ENCODE data around the gene GPR132. TPM values are rescaled to one million over a fixed set of nuclear protein-coding genes. Genes with fewer than 3 reads are reported as not detected.
"Not testable (repeated sequence)": the region's sequence is repeated elsewhere in the genome, so short reads cannot be mapped to it uniquely, and the experiment has no call there.

Gene GPR132
- total RNA-seq, 4 donors from 2014 or later, result 0.20 to 11.6 (median 2.1) TPM

DNA sequence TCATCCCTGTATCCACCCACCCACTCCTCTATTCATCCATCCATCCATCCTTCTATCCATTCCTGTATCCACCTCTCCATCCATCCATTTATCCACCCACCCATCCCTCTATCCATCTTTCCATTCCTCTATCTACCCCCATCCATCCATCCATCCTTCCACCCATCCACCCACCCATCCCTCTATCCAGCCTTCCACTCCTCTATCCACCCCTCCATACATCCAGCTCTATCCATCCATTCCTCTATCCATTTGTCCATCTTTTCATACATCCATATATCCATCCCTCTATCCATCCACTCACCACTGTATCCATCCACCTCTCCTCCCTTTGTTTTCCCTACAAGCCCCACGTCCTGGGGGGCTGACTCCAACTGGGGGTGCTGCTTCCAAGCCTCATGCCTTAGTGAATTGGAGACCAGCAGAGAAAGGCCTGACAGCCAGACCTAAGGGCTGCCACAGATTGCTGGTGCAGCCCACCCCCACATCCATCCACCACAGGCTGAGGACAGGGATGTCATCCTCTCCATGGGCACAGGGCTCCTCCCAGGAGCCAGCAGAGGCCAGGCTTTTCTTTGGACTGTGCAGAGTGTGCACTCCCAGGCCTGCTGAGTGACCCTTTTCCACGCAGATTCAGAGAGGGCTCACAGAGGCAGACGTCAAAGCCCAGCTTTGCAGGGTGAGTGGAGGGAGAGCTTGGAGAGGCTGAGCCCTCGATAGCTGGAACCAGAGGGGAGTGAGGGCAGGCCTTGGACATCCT, 18.9 kb upstream of the GPR132 start:
- WGBS, 2 donors (ENCODE audit: low coverage in 1 of 2), result 55% methylated on average over 4 of the region's 4 CpGs; no CpG with 5 or more reads in 1 of the 2 donors
- TF ChIP-seq EP300 (IDR thresholded peaks at IDR 0.05; ENCODE audit: low read depth) (no peak), POLR2AphosphoS5 (IDR thresholded peaks at IDR 0.05) (no peak), POLR2A (IDR thresholded peaks at IDR 0.05) (no peak)
- TF ChIP-seq, protein P1, sequence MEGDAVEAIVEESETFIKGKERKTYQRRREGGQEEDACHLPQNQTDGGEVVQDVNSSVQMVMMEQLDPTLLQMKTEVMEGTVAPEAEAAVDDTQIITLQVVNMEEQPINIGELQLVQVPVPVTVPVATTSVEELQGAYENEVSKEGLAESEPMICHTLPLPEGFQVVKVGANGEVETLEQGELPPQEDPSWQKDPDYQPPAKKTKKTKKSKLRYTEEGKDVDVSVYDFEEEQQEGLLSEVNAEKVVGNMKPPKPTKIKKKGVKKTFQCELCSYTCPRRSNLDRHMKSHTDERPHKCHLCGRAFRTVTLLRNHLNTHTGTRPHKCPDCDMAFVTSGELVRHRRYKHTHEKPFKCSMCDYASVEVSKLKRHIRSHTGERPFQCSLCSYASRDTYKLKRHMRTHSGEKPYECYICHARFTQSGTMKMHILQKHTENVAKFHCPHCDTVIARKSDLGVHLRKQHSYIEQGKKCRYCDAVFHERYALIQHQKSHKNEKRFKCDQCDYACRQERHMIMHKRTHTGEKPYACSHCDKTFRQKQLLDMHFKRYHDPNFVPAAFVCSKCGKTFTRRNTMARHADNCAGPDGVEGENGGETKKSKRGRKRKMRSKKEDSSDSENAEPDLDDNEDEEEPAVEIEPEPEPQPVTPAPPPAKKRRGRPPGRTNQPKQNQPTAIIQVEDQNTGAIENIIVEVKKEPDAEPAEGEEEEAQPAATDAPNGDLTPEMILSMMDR (IDR thresholded peaks at IDR 0.05), result no peak
- in situ Hi-C loops (cut with MboI; ENCODE audit: low pct_ligation_motif_present in 1 of 4, low pct_unique_long_range_greater_than_20kb in 1 of 4, low sequenced_read_pairs in 3 of 4) (loop anchor here in 1 of 4 donors (25.0 kb wide), 1 partner anchor 203 kb away; no protein-coding TSS in a partner anchor), intact Hi-C loops (cut with DNase I; ENCODE audit: low total_unique reads) (no loop called here)
- H3K36me3 ChIP-seq, result no peaks in the 10 kb centered on the region
- no peaks in the 10 kb centered on the region for H3K9me3 ChIP-seq
- H3K27ac ChIP-seq, result no peak overlapping the region
- peaks cover 5 to 28% (median 24%) of the 10 kb centered on the region in 4 donors for H3K4me1 ChIP-seq
- H3K27me3 ChIP-seq, result peaks cover 14% of the 10 kb centered on the region
- no peak overlapping the region for H3K4me3 ChIP-seq
- no peak for DNase-seq

DNA sequence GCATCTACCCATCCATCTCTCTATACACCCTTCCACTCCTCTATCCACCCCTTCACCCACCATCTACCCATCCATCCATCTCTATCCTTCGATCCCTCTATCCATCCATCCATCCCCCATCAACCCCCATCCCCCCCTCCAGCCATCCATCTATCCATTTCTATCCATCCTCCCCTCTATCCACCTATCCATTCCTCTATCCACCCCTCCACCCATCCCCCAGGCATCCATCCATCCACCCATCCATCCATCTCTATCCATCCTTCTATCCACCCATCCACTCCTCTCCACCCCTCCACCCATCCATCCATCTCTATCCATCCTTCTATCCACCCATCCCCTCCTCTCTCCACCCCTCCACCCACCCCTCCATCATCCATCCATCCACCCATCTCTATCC, 17.5 kb upstream of the GPR132 start:
- Histone ChIP-seq H3K27me3 (peaks cover 8% of the 10 kb centered on the region), H3K9me3 (no peaks in the 10 kb centered on the region), H3K4me1 (peaks cover 1 to 14% (median 13%) of the 10 kb centered on the region in 4 donors), H3K27ac (no peak overlapping the region), H3K4me3 (no peak overlapping the region), H3K36me3 (no peaks in the 10 kb centered on the region)
- in situ Hi-C loops (cut with MboI; ENCODE audit: low pct_ligation_motif_present in 1 of 4, low pct_unique_long_range_greater_than_20kb in 1 of 4, low sequenced_read_pairs in 3 of 4), result loop anchor here in 1 of 4 donors (25.0 kb wide), 1 partner anchor 205 kb away; no protein-coding TSS in a partner anchor
- intact Hi-C loops (cut with DNase I; ENCODE audit: low total_unique reads), result no loop called here
- WGBS, 2 donors (ENCODE audit: low coverage in 1 of 2), result 94 to 100% methylated on average over 1 of the region's 1 CpG
- TF ChIP-seq POLR2A (IDR thresholded peaks at IDR 0.05), result no peak
- TF ChIP-seq EP300 (IDR thresholded peaks at IDR 0.05; ENCODE audit: low read depth), result no peak
- no peak for TF ChIP-seq POLR2AphosphoS5 (IDR thresholded peaks at IDR 0.05)
- TF ChIP-seq, protein P1 (IDR thresholded peaks at IDR 0.05), result no peak
- DNase-seq, result no peak

DNA sequence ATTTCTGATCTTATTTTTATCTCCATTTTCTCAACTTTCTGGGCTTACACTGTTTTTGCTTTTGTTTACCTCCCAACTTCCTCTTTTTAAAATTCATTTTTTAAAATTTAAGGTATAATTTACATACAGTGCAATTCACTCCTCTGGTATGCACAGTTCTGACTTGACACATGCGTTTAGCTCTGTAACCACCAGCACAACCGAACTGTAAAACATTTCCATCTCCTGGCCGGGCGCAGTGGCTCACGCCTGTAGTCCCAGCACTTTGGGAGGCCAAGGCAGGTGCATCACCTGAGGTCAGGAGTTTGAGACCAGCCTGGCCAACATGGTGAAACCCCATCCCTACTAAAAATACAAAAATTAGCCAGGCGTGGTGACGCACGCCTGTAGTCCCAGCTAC, 16.2 kb upstream of the GPR132 start:
- H3K4me1 ChIP-seq; intact Hi-C loops (cut with DNase I; ENCODE audit: low total_unique reads); H3K27ac ChIP-seq; H3K27me3 ChIP-seq; H3K4me3 ChIP-seq; H3K9me3 ChIP-seq; DNase-seq; H3K36me3 ChIP-seq: not testable (repeated sequence)
- in situ Hi-C loops (cut with MboI; ENCODE audit: low pct_ligation_motif_present in 1 of 4, low pct_unique_long_range_greater_than_20kb in 1 of 4, low sequenced_read_pairs in 3 of 4), result loop anchor here in 1 of 4 donors (25.0 kb wide), 1 partner anchor 206 kb away; no protein-coding TSS in a partner anchor
- WGBS, 2 donors (ENCODE audit: low coverage in 1 of 2), result 60% methylated on average over 2 to 8 of the region's 8 CpGs

DNA sequence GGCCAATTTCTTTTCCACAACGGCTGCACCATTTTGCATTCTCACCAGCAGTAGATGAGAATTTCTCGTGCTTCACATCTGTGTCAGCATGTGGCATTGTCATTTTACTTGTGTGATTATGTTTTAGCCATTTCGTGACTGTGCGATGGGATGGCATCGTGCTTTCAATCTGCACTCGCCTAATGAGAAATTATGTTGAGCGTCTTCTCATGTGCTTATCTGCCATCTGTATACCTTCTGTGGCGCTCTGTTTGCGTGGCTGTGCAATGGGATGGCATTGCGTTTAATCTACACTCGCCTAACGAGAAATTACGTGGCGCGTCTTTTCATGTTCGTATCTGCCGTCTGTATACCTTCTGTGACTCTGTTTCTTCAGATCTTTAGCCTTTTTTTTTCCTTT, 14.9 kb upstream of the GPR132 start:
- Histone ChIP-seq H3K9me3 (no peaks in the 10 kb centered on the region), H3K4me1 (peaks cover 0 to 7% (median 3%) of the 10 kb centered on the region in 4 donors), H3K27me3 (peaks cover 6% of the 10 kb centered on the region), H3K36me3 (no peaks in the 10 kb centered on the region), H3K4me3 (no peak overlapping the region), H3K27ac (no peak overlapping the region)
- in situ Hi-C loops (cut with MboI; ENCODE audit: low pct_ligation_motif_present in 1 of 4, low pct_unique_long_range_greater_than_20kb in 1 of 4, low sequenced_read_pairs in 3 of 4), result loop anchor here in 1 of 4 donors (25.0 kb wide), 1 partner anchor 207 kb away; no protein-coding TSS in a partner anchor
- intact Hi-C loops (cut with DNase I; ENCODE audit: low total_unique reads), result no loop called here
- 81 to 89% methylated on average over 9 to 17 of the region's 17 CpGs for WGBS, 2 donors (ENCODE audit: low coverage in 1 of 2)
- no peak for TF ChIP-seq POLR2A (IDR thresholded peaks at IDR 0.05)
- TF ChIP-seq EP300 (IDR thresholded peaks at IDR 0.05; ENCODE audit: low read depth), result no peak
- no peak for TF ChIP-seq POLR2AphosphoS5 (IDR thresholded peaks at IDR 0.05)
- TF ChIP-seq, protein P1 (IDR thresholded peaks at IDR 0.05), result no peak
- DNase-seq, result no peak
